22Rv1 (cell line): ENCODE results near the gene CAMK1D.

Experiments
- H3K27ac ChIP-seq: fragments of 450-650 bp; 2 replicates; pipeline ENCODE4 v1.5.1; 2017
- ZFX ChIP-seq: fragments of 450-650 bp; IDR thresholded peaks from 2 replicates; pipeline ENCODE4 v1.6.1; 2017; ENCODE audit warnings: antibody characterized with exemption, borderline replicate concordance
- TF ChIP-seq, protein P1 (sequence below): fragments of 450-650 bp; IDR thresholded peaks from 2 replicates; pipeline ENCODE4 v1.5.1; 2017; ENCODE audit warnings: mild to moderate bottlenecking

CAMK1D gene

DNA sequence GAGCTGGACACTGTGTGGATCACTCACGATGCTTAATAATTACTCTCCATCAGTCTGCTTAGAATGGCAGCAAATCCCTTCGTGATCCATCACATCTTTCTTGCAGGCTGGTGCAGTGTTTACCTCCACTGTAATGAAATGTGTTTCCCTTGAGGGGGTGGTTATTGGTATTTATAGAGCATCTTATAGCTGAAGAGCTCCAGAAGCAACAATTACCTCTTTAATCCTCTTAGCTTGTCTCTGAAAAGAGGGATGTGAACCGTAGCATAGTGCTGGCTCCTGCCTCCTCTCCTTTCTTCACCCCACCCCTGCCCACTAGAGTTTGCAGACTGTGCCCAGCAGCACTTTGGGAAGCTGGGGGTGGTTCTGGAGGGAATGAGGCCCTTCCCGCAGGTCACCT is 132.6 kb downstream of the CAMK1D start:
- TF ChIP-seq ZFX = no peak
- TF ChIP-seq, protein P1, sequence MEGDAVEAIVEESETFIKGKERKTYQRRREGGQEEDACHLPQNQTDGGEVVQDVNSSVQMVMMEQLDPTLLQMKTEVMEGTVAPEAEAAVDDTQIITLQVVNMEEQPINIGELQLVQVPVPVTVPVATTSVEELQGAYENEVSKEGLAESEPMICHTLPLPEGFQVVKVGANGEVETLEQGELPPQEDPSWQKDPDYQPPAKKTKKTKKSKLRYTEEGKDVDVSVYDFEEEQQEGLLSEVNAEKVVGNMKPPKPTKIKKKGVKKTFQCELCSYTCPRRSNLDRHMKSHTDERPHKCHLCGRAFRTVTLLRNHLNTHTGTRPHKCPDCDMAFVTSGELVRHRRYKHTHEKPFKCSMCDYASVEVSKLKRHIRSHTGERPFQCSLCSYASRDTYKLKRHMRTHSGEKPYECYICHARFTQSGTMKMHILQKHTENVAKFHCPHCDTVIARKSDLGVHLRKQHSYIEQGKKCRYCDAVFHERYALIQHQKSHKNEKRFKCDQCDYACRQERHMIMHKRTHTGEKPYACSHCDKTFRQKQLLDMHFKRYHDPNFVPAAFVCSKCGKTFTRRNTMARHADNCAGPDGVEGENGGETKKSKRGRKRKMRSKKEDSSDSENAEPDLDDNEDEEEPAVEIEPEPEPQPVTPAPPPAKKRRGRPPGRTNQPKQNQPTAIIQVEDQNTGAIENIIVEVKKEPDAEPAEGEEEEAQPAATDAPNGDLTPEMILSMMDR = no peak
- no peak overlapping the region for H3K27ac ChIP-seq

DNA sequence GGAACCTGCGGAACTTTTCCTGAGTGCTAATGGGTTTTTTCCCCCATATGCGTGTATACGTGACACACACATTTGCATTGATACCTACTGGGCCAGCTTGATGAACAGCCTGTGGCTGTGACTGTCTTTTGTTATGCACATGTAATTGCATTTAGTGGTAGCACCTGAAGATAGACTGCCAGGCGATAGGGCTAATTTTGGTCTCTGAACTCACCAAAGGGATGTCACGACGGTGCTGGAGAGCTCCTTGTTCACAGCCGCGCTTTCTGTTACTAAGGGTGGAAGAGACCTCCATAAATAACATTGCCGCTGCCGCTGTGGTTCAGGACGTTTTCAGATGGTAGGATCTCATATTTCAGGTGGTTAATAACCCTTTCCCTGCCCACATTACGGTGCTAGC is 133.2 kb downstream of the CAMK1D start:
- no peak for TF ChIP-seq ZFX
- TF ChIP-seq, protein P1 = no peak
- H3K27ac ChIP-seq = no peak overlapping the region

DNA sequence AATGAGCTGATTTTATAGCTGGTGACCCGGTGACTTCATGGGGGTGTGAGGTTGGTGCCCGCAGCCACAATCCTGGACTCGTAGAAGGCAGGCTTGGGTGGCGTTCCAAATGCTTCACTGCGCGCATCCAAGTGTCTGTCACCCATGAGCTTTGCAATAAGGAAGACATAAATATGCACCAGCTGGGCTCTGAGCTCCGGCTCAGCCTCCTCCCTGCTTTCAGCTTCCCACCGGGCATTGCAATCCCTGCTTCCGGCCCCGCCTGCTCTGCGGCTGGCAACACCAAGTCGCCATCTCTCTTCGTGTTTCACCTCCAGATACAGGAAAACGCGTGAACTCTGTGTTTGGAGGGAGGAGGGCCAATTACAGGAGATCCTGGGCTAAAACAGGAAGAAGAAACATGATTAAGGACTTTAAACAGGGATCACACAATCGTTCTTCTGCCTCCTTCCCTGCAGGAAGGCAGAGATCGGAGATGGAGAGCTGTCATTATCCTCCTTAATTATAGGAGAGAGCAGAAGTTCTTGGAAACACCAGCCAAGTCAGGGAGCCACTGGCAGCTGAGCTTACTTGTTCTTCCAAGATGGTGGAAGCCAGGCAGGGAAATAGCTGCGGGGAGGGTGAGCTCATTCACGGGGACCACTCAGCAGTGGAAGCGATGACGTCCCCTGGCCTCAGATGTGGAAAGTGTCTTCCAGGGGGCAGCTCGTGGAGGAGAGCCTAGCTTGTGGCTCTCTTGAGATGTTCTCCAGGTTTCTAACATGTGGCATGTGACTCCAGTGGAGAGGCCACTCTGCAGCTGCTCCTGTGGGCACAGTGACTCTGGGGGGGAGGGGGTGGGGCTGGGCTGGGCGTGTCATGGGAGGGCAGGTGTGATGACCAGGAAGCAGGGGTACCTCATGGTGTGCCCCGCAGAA is 134.9 kb downstream of the CAMK1D start:
- no peak overlapping the region for H3K27ac ChIP-seq
- TF ChIP-seq, protein P1 = no peak
- no peak for TF ChIP-seq ZFX

DNA sequence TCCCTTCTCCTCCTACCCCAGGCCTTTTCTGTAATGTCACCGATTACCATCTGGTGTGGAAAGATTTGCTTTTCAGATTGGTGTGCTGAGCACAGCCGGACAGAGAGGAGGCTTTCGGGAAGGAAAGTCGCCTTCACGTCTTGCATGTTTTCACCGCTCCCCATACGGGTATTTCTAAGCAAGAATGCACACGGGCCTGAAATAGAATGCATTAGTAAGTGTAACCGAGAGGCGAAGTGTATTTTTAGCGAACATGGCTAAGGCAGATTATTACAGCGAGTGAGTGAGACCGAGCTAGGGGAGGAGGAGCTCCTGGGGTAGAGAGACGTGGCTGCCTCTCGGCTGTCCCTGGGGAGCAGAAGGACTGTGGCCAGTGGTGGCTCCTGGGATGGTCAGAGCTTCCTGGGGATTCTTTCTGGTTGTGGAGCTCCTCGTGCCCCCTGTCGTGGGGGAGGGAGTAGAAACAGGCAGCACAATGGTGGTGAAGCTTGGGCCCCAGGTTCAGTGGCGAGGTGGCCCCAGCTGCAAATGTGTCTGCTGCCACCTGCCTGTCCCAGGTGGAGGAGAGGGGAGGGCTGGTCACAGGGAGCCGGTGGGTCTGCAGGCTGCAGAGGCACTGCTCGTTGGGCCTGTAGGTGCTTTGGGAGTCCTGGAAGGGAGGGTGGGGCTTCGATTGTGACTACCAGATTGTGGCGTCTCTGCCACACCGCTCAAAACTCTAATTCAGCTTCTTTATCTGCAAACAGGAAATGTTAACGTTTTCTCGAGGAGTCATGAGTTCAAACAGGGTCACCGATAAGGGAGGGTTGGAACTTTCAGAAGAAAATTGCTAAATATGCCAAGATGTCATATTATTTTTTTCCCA is 135.8 kb downstream of the CAMK1D start:
- no peak overlapping the region for H3K27ac ChIP-seq
- TF ChIP-seq, protein P1 = peak; percentile 38; the same call in 1 of the 2 replicates
- no peak for TF ChIP-seq ZFX

DNA sequence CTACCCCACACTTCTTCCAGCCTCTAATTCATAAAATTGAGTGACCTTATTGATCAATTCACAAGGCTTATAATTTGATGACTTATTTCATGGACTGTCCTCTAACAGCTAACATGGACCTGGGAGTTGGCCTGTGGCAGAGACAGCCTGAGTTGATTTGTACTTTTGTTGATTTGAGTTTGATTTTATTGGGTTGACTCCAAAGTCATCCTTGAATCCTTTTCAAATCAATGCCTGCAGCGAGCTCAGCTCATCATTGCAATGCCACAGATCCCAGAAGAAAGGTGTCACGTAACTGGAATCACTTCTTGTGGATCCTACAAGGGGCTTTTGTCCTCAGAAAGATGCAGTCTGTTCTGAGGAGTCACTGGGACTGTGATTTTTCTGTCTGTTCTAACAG is 138.0 kb downstream of the CAMK1D start:
- no peak for TF ChIP-seq ZFX
- TF ChIP-seq, protein P1 = no peak
- H3K27ac ChIP-seq = no peak overlapping the region

DNA sequence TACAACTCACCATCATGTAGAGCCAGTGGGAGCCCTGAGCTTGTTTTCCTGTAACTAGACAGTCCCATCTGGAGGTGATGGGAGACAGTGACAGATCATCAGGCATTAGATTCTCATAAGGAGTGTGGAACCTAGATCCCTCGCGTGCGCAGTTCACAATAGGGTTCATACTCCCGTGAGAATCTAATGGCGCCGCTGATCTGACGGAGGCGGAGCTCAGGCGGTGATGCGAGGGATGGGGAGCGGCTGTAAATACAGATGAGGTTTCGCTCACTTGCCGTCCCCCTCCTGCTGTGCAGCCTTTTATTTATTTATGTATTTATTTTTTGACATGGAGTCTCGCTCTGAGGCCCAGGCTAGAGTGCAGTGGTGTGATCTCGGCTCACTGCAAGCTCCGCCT is 139.3 kb downstream of the CAMK1D start:
- TF ChIP-seq, protein P1 = no peak
- TF ChIP-seq ZFX = no peak
- no peak overlapping the region for H3K27ac ChIP-seq
